Heart right ventricle (tissue), 16 donors: ENCODE data around the gene RASSF1. TPM values are rescaled to one million over a fixed set of nuclear protein-coding genes. Genes with fewer than 3 reads are reported as not detected.

Experiments used
- ATAC-seq, 8 donors: fragments of 200-7000 bp; cut with Tn5 transposase; one replicate each; pipeline ENCODE4 v1.9.1; 2020; ENCODE audit warnings: mild to moderate bottlenecking in 8 of 8, moderate library complexity in 8 of 8, moderate number of reproducible peaks in 1 of 8
- DNase-seq, 2 donors: peaks; one replicate each; pipeline ENCODE4 v3.0.0-alpha.2; 2020
- H3K27ac ChIP-seq, 10 donors: fragments of 200-600 bp; sonication (generic) in 2 of 10; one replicate each; pipeline versions ENCODE4 v1.5.0 to v1.8.0; 2020 to 2022; ENCODE audit warnings: mild to moderate bottlenecking in 3 of 10
- H3K27me3 ChIP-seq, 7 donors: fragments of 200-600 bp; one replicate each; pipeline ENCODE4 v1.8.0; 2021 to 2022; ENCODE audit warnings: mild to moderate bottlenecking in 2 of 7
- H3K36me3 ChIP-seq, 9 donors: fragments of 200-600 bp; sonication (generic) in 1 of 9; one replicate each; pipeline versions ENCODE4 v1.5.0 to v1.8.0; 2020 to 2022; ENCODE audit warnings: mild to moderate bottlenecking in 2 of 9
- H3K4me1 ChIP-seq, 9 donors: fragments of 200-600 bp; sonication (generic) in 1 of 9; one replicate each; pipeline versions ENCODE4 v1.5.0 to v1.8.0; 2020 to 2022; ENCODE audit warnings: mild to moderate bottlenecking in 4 of 9
- H3K4me3 ChIP-seq, 10 donors: fragments of 200-600 bp; sonication (generic) in 2 of 10; one replicate each; pipeline versions ENCODE4 v1.5.0 to v1.8.0; 2020 to 2022; ENCODE audit warnings: mild to moderate bottlenecking in 7 of 10, moderate library complexity in 2 of 10
- H3K9me3 ChIP-seq, 11 donors: fragments of 200-600 bp in 10 of 11; sonication (generic) in 2 of 11; one replicate each; pipeline versions ENCODE4 v1.5.0 to v1.8.0; 2013 to 2022; ENCODE audit warnings: mild to moderate bottlenecking in 2 of 11, control low read depth in 1 of 11, moderate library complexity in 1 of 11
- CTCF ChIP-seq, 9 donors: fragments of 200-600 bp; sonication (generic) in 2 of 9; IDR thresholded peaks; one replicate each; pipeline versions ENCODE4 v1.5.0 to v1.8.0; 2021 to 2022; ENCODE audit warnings: antibody characterized with exemption in 9 of 9, mild to moderate bottlenecking in 5 of 9, moderate library complexity in 1 of 9
- WGBS, 2 donors: extraction: QIAGEN DNeasy Blood & Tissue Kit; methylation state at CpG; one replicate each; pipeline ENCODE4 v1.1.7; 2013; ENCODE audit warnings: inconsistent platforms in 1 of 2; 5-methylcytosine and 5-hydroxymethylcytosine counted together
- intact Hi-C, 10 donors: fragments of 100-400 bp; cut with DNase I; formaldehyde crosslinking; loops; one replicate each; pipeline versions ENCODE4 v1.11.1 to v1.14.2; 2022
- polyA plus RNA-seq, 2 donors: library from polyadenylated mRNA; stranded (reverse); fragments of 200-250 nt; gene quantifications; one replicate each; pipeline ENCODE4 v1.2.3, GENCODE V29; 2013
- total RNA-seq, 10 donors: library from RNA; stranded (reverse); fragmentation: NEBNext Ultra II Directional in 3 of 10; extraction: Animal tissue kit (Norgen Biotek cat#: 25700) in 3 of 10; gene quantifications; one replicate each; pipeline versions ENCODE4 v1.2.1 to v1.2.4, GENCODE V29; 2021 to 2023
- donor health status: Arrhythmogenic right ventricular cardiomyopathy.
- donor health status: ischemic (EF 13 %, LVEDD 7.1; RV severe dilation, severe dysfunction).
- donor health status: healthy with polysubstance abuse.
- donor health status: DM: no; HTN: yes; CAD: no.
- donor health status: DM: no; HTN: no; CAD: no.
- donor health status: ischemic (EF 25% LVEDD 6.9; RV normal size, moderate dysfunction).
- donor health status: ischemic (EF 25% LVEDD 5.7; RV mildly dilated, moderate dysfunction).
- donor health status: healthy.
- donor health status: DM: yes; HTN: yes; CAD: no.
- donor health status: Ischemic cardiomyopathy.
- donor health status: ischemic (EF 35%, LVEDD 5.7; RV mildly dilated, moderate dysfunction).
- donor health status: nonischemic (EF 11% LVEDD 7.7; RV severe dilation, severe dysfunction).
- donor health status: DM: yes; HTN: yes; CAD: no.
- donor health status: PGD.
- donor health status: ischemic (EF 29% LVEDD 5.4; RV normal size, mild dysfunction).
- donor health status: nonischemic (EF 23%, LVEDD 6.1; RV moderate dilation, normal function).

The RASSF1 gene
- total and polyA plus RNA-seq, 12 donors: 9.9 to 59.8 (median 13.1) TPM

DNA sequence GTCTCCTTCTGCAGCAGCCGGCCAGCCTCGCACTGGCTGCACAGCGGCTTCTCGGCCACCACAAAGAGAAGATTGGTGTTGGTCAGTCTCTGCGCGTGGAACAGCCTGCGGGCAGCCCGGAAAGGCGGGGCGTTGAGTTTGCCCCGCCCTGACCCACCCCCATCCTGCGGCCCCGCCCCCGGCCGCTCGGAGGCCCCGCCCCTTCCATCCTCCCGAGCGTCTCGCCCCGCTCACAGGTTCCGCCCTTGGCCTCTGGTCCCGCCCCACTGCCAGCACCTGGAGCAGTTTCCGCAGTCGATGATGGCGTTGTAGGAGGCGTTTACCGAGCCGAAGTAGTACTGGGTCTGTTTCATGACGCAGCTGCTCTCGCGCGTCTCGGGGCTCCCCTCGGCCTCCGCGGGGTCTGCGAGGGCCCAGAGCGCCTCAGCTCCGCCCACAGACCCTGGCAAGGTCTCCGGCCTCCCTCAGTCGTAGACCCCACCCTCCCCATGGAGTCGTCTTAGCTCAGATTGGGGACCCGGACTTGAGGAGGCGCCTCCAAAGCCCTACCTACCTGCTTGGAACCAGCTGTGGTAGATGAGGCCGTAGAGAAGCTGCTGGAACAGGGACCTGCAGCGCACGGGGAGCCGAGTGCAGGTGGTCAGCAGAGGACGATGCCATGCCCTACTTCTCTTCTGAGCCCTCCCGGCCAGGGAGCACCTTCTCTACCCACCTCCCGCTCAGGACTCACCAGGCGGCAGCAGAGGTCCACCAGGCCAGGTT lies 24.6 kb upstream of the RASSF1 start:
- no peaks in the 10 kb centered on the region for H3K36me3 ChIP-seq
- ATAC-seq (peak; percentile 81 to 92 (median 86)), DNase-seq (peak; percentile 80 to 86)
- intact Hi-C loops: loop anchor here in 1 of 10 donors (5.0 kb wide), 1 partner anchor 177 kb away; no protein-coding TSS in a partner anchor
- peak overlapping the region in 6 of 10 donors; percentile 7 to 50 (median 31) for H3K27ac ChIP-seq
- peaks cover 0 to 3% (median 0%) of the 10 kb centered on the region in 7 donors for H3K27me3 ChIP-seq
- H3K4me3 ChIP-seq: peak overlapping the region; percentile 19 to 60 (median 54)
- H3K9me3 ChIP-seq: no peaks in the 10 kb centered on the region
- 9 to 10% methylated on average over 49 to 53 of the region's 53 CpGs for WGBS, 2 donors
- TF ChIP-seq CTCF (IDR thresholded peaks at IDR 0.05): no peak
- peaks cover 0 to 18% (median 6%) of the 10 kb centered on the region in 9 donors for H3K4me1 ChIP-seq

GRCh38 chr3:50364573-50365079 lies 24.0 kb upstream of the RASSF1 start:
- Histone ChIP-seq H3K9me3 (no peaks in the 10 kb centered on the region), H3K4me3 (peak overlapping the region; percentile 19 to 60 (median 54)), H3K4me1 (peaks cover 0 to 20% (median 6%) of the 10 kb centered on the region in 9 donors), H3K27ac (peak overlapping the region in 4 of 10 donors; percentile 7 to 44 (median 31)), H3K36me3 (no peaks in the 10 kb centered on the region), H3K27me3 (peaks cover 0 to 3% (median 0%) of the 10 kb centered on the region in 7 donors)
- ATAC-seq (peak; percentile 1 to 53 (median 25)), DNase-seq (no peak)
- WGBS, 2 donors: 15 to 22% methylated on average over 36 to 48 of the region's 48 CpGs
- intact Hi-C loops: loop anchor here in 1 of 10 donors (5.0 kb wide), 1 partner anchor 178 kb away; no protein-coding TSS in a partner anchor
- TF ChIP-seq CTCF (IDR thresholded peaks at IDR 0.05): no peak

GRCh38 chr3:50359760-50360110 lies 19.1 kb upstream of the RASSF1 start:
- peaks cover 0 to 37% (median 6%) of the 10 kb centered on the region in 9 donors for H3K36me3 ChIP-seq
- peak overlapping the region in 6 of 10 donors; percentile 81 to 98 (median 90) for H3K4me3 ChIP-seq
- H3K27ac ChIP-seq: peak overlapping the region in 3 of 10 donors; percentile 55 to 95 (median 94)
- WGBS, 2 donors: 21 to 24% methylated on average over 8 of the region's 8 CpGs
- intact Hi-C loops: loop anchor here in 2 of 10 donors (1.0 to 5.0 kb wide), 2 partner anchors 31 to 253 kb away; partner anchors contain the start of gene CISH (in 1 of the 2)
- DNase-seq (no peak), ATAC-seq (peak in 1 of 8 donors; percentile 4)
- H3K9me3 ChIP-seq: no peaks in the 10 kb centered on the region
- TF ChIP-seq CTCF (IDR thresholded peaks at IDR 0.05): no peak
- H3K27me3 ChIP-seq: no peaks in the 10 kb centered on the region
- H3K4me1 ChIP-seq: peaks cover 28 to 54% (median 43%) of the 10 kb centered on the region in 9 donors
